EL (cell line): ENCODE data around the gene RRAD.
"Not testable (repeated sequence)": the region's sequence is repeated elsewhere in the genome, so short reads cannot be mapped to it uniquely, and the experiment has no call there.

Experiments used
- DNase-seq: peaks from one replicate; pipeline ENCODE4 v3.0.0-alpha.2; 2016

RRAD gene

GRCh38 chr16:66950437-66950836 is 25.1 kb upstream of the RRAD start:
- no peak for DNase-seq

DNA sequence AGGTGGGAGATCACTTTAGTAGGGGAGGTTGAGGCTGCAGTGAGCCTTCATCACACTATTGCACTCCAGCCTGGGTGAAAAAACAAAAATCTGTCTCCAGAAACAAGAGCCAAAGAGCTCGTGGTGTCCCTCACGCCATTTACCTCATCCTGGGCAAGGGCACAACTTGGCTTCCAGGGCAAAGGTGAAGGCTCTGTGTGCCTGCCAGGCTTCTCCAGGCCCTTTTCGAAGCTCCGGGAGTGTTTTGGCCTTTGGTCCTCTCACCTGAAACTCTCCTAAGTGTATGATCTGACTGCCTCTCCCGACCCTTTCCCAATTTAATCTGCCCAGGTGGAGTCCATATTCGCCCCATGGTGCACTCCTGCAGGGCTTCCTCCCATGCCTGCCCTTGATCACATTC is 24.1 kb upstream of the RRAD start:
- DNase-seq: no peak

GRCh38 chr16:66948837-66949225 is 23.5 kb upstream of the RRAD start:
- DNase-seq: no peak

DNA sequence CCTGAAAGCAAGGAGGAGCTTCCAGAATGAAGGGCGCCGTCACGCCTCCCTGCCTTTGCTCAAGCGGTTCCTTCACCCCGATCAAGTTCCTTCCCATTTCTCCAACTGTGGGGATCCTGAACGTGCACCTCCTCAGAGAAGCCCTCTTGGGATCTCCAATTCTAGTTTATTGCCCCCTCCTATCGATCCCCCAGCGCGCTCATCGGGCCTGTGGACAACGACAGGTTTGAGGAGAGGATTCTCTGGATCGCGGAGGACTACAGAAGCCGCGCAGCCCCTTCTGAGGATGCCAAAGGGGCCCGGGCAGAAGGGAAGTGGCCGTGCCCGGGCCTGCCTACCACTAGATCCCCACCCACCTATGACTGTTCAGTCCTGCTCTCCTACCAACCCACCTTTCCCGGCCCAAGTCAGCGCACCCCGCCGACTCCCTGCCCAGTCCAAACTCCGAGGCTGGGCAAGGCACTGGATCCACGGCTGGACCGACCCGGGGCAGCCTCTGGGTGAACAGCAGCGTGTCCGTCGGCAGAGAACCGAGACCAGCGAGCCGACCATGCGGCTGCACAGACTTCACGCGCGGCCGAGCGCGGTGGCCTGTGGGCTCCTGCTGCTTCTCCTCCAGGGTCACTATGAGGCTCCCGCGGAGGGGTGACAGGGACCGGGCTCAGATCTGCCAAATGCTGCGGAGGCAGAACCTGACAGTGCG is 22.9 kb upstream of the RRAD start:
- DNase-seq: peak; percentile 42

DNA sequence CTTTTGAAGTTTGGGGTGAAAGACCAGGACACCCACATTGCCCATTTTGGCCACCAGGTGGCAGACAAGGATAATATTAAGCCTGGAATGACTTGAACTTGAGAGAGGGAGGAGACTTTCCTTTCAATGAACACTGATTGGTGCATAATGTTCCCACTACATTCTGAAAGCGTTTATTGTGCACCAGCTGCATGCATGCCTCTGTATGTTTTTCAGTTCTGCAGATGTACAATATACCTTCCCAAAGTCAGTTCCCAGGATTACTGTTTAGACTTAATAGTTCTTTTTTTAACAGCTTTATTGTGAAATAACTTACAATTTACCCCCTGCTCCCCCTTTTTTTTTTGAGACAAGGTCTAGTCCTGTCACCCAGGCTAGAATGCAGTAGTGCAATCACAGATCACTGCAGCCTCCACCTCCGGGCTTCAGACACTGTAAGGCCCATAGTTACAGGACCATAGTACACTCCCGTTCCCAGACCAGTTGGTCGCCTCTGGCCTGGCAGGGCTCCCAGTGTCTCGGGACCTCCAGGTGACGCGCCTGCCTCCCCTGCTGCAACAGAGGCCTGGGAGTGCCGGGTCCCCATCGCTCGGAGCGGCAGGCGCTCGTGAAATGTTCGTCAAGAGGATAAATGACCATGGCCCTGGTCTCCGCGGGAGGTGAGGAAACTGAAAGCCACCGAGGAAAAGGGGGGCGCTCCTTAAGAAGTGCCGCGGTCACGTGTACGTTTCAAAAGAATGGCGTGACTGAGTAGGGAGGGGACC is 22.1 kb upstream of the RRAD start:
- peak; percentile 86 for DNase-seq

DNA sequence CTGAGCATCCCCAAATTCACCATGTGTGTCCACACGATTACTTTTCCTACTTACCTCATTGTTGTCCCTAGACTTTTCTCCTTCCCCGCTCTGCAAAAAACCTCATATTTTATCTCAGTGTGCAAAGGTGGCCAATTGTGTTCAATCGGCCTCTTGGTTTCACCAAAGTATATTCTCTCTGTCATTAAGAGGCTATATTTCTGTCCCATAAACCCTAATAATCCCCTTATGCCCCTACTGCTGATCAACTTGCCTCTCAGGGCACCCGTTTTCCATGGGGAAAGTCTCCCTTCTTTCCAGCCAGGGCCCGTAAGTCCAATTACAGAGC is 21.6 kb upstream of the RRAD start:
- no peak for DNase-seq

DNA sequence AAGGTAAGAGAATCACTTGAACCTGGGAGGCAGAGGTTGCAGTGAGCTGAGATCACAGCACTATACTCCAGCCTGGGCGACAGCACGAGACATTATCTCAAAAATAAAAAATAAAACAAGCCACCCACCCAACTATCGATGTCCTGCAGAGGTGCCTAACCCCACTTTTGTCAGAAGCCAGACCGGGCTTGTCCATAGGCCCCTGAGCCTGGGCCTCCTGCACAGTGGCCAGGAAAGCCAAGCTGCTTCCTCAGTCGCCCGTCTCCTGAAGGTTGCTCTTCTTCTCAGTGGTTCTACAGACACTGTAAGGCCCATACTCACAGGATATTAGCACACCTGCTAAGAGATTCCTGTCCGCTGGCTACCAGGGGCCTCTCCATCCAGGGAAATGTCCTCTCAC is 21.2 kb upstream of the RRAD start:
- no peak for DNase-seq

GRCh38 chr16:66945939-66946338 is 20.6 kb upstream of the RRAD start:
- DNase-seq: no peak

DNA sequence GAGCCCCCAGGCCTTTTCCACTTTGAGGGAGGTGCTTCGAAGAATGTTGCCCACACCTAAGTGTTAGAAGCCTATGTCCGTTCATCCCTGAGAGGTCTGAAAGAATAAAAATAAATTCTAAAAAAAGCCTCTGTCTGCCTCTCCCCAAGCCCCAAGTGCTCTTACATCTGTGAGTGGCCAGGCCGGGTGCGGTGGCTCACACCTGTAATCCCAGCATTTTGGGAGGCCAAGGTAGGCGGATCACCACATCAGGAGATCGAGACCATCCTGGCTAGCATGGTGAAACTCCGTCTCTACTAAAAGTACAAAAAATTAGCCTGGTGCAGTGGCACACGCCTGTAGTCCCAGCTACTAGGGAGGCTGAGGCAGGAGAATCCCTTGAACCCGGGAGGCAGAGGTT is 19.6 kb upstream of the RRAD start:
- not testable (repeated sequence) for DNase-seq

GRCh38 chr16:66944054-66944441 is 18.7 kb upstream of the RRAD start:
- DNase-seq: no peak

DNA sequence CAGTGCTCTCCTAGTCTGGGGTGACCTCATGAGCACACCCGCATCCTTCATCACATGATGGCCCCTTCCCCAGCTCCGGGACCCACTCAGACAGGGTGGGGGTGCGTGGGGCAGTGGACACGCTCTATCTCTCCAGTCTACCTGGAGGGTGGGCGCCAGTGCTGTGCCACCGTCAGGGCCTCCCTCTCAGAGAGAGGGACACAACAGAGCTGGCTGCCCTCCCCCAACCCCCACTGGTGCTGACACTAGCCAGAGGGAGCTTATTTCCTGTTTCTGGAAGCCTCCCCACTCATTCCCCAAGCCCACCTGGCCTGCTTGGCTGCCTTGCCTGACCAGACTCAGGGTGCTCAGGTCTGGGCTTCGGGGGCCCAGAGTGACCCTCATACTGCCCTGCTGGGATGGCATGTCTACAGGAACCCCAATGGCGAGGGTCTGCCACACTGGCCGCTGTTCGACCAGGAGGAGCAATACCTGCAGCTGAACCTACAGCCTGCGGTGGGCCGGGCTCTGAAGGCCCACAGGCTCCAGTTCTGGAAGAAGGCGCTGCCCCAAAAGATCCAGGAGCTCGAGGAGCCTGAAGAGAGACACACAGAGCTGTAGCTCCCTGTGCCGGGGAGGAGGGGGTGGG is 18.2 kb upstream of the RRAD start:
- DNase-seq: no peak

DNA sequence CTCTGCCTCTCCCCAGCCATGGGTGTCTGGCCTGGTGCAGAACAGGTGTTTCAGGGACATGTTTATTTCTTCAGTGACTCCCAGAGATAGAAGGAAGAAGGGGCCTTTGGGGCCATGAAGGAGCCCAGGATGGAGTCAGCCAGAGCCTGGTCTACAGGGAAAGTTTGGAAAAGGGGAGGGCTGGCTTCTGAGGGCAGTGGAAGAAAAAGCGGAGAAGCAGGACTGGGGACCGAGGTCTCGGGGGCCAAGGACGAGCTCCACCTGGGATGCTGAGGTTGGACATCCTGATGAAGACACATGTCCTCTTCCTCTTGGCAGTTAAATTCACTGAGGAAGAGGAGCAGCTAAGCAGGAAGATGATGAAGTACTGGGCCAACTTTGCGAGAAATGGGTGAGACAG is 17.6 kb upstream of the RRAD start:
- no peak for DNase-seq

DNA sequence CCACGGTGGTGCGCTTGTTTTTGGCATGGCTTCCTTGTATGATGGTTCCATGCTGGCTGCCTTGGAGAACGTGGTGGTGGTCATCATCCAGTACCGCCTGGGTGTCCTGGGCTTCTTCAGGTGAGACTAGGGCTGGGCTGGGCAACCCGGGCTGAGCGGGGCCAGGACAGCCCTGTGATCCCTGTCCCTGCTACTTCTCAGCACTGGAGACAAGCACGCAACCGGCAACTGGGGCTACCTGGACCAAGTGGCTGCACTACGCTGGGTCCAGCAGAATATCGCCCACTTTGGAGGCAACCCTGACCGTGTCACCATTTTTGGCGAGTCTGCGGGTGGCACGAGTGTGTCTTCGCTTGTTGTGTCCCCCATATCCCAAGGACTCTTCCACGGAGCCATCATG is 14.9 kb upstream of the RRAD start:
- no peak for DNase-seq

GRCh38 chr16:66939366-66939765 is 14.0 kb upstream of the RRAD start:
- no peak for DNase-seq

- DNase-seq: no peak
Observed at GRCh38 chr16:66937725-66938337, 12.5 kb upstream of the RRAD start.

DNA sequence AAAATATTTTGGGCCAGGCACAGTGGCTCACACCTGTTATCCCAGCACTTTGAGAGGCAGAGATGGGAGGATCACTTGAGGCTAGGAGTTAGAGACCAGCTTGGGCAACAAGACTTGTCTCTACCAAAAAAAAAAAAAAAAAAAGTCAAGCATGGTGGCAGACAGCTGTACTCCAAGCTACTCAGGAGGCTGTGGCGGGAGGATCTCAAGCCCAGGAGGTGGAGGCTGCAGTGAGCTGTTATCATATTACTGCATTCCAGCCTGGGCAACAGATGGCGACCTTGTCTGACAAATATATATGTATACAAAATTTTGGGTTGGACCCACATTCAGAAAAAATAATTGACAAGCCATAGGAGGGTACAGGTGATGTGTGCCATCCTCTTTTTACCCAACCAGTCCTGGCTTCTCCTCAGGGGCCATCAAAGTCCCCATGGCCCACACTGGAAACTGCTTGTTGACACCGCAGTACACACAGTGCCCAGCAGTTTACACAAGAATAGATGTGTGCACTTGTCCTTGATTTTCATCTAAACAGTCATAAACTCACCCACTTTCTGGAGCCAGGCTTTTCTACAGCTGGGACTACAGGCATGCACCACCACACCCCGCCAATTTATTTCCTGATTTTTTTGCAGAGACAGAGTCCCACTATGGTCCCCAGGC is 11.7 kb upstream of the RRAD start:
- no peak for DNase-seq

- no peak for DNase-seq
Observed at GRCh38 chr16:66936462-66936861, 11.1 kb upstream of the RRAD start.

- DNase-seq: peak; percentile 62
Observed at GRCh38 chr16:66935314-66936011, 10.1 kb upstream of the RRAD start, which contains the start of gene CES2. Gene CES2 (plus strand): TSS chr16:66935516. CDS start chr16:66935636, 120 bp downstream.

DNA sequence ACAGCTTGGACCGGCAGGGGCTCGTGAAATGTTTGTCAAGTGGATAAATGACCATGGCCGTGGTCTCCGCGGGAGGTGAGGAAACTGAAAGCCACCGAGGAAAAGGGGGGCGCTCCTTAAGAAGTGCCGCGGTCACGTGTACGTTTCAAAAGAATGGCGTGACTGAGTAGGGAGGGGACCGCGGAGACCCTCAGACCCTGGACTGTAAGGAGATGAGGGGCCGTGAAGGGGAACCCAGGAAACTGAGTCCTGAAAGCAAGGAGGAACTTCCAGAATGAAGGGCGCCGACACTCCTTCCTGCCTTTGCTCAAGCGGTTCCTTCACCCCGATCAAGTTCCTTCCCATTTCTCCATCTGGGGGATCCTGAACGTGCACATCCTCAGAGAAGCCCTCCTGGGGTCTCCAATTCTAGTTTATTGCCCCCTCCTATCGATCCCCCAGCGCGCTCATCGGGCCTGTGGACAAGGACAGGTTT is 9.5 kb upstream of the RRAD start:
- DNase-seq: not testable (repeated sequence)

DNA sequence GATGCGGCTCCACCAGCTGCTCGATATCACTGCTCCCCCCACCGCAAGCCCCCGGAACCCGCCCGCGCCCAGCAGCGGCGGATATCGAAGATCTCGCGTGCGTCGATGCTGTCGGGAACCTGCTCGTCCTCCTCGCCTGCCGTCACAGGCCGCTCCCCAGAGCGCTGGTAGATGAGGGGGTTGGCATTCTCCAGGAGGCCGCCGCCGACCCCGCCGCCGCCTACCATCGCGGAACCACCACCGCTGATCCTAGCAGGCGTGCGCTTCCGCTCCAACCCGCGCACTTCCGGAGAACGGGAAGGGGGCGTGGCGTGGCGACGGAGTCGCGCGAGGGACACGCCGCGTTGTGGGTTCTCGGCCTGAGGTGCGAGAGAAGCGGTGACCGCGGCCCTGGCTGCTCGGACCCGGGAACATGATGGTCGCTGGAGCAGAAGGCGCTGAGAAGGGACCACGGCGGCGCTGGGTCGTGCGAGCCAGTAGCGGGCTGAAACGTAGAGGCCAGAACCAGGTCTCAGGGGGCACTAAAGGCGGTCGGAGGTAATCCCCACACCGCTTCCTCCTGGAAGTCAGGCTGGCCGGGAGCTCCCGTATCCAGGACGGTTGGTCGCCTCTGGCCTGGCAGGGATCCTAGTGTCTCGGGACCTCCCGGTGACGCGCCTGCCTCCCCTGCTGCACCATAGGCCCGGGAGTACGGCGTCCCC is 9.0 kb upstream of the RRAD start, which contains the start of gene CIAO2B:
CIAO2B (minus strand) TSS at position 265 of the 701 bp plus-strand sequence; CDS start at position 227, 38 bp downstream.
- DNase-seq: peak; percentile 82

DNA sequence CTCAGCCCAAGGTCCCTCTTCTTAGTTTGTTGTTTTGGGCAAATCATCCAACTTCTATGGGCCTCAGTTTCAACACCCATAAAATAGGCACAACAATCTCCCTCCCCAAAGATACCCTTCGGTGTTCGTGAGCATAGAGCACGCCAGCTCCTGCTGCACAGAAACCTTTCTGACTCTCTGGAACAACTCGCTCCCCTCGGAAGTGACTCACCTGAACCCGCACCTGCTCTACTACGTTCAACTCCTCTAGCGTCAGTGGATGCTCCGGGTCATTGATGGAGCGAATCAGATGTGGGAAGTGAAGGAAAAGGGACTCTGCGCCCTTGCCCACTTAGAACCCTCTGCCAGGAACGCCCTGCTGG is 8.4 kb upstream of the RRAD start:
- DNase-seq: no peak

GRCh38 chr16:66932076-66932475 is 6.7 kb upstream of the RRAD start:
- DNase-seq: no peak
